Measurements from ENCODE around the gene L3MBTL2.

DNA sequence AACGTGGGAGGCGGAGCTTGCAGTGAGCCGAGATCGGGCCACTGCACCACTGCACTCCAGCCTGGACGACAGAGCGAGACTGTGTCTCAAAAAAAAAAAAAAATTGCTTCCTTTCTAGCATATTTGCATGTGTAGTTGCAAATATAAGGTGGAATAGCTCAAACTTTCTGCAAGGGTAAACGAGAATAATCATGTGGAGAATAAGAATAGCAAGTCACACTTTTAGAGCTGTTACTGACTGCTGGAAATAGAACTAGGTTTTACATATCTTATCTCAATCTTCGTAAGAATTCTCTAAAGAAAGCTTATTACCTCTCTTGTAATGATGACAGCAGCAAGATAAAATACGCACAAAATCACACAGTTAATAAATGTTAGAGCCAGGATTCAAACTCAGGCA is 1.6 kb downstream of the L3MBTL2 start:
- no peak for TF ChIP-seq POLR2AphosphoS5 (IDR thresholded peaks at IDR 0.05; ENCODE audit: low read depth, low read length)
- TF ChIP-seq, protein P1, sequence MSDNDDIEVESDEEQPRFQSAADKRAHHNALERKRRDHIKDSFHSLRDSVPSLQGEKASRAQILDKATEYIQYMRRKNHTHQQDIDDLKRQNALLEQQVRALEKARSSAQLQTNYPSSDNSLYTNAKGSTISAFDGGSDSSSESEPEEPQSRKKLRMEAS (IDR thresholded peaks at IDR 0.05): no peak
- TF ChIP-seq, protein P2, sequence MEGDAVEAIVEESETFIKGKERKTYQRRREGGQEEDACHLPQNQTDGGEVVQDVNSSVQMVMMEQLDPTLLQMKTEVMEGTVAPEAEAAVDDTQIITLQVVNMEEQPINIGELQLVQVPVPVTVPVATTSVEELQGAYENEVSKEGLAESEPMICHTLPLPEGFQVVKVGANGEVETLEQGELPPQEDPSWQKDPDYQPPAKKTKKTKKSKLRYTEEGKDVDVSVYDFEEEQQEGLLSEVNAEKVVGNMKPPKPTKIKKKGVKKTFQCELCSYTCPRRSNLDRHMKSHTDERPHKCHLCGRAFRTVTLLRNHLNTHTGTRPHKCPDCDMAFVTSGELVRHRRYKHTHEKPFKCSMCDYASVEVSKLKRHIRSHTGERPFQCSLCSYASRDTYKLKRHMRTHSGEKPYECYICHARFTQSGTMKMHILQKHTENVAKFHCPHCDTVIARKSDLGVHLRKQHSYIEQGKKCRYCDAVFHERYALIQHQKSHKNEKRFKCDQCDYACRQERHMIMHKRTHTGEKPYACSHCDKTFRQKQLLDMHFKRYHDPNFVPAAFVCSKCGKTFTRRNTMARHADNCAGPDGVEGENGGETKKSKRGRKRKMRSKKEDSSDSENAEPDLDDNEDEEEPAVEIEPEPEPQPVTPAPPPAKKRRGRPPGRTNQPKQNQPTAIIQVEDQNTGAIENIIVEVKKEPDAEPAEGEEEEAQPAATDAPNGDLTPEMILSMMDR (IDR thresholded peaks at IDR 0.05 in 2 of 3, conservative IDR thresholded peaks at IDR 0.05 in 1 of 3; ENCODE audit: borderline replicate concordance in 1 of 3, insufficient read depth in 1 of 3, low read depth in 2 of 3, low read length in 2 of 3): no peak

Measured in HCT116 (cell line).